HUES6 (cell line): Measurements from ENCODE around the gene ZEB2.

Source experiments
- H3K27ac ChIP-seq: 2 replicates; pipeline ENCODE4 v1.7.0; 2013; ENCODE audit warnings: low read depth, mild to moderate bottlenecking, low read length, inconsistent platforms
- H3K27me3 ChIP-seq: 2 replicates; pipeline ENCODE4 v1.6.1; 2013; ENCODE audit warnings: low read length; ENCODE audit not compliant: control insufficient read depth, insufficient read depth
- H3K36me3 ChIP-seq: 2 replicates; pipeline ENCODE4 v1.6.1; 2013; ENCODE audit warnings: low read length; ENCODE audit not compliant: control insufficient read depth, insufficient read depth
- H3K4me1 ChIP-seq: 2 replicates; pipeline ENCODE4 v1.6.1; 2013; ENCODE audit warnings: low read length; ENCODE audit not compliant: control insufficient read depth, insufficient read depth
- H3K4me3 ChIP-seq: 2 replicates; pipeline ENCODE4 v1.5.1; 2013; ENCODE audit warnings: low read depth, low read length
- H3K9ac ChIP-seq: one replicate; pipeline ENCODE4 v1.6.1; 2013; ENCODE audit warnings: mild to moderate bottlenecking, low read length
- H3K9me3 ChIP-seq: 2 replicates; pipeline ENCODE4 v1.6.1; 2013; ENCODE audit warnings: low read depth, low read length; ENCODE audit not compliant: control insufficient read depth, insufficient read depth

ZEB2 gene

GRCh38 chr2:144548532-144549191 lies 28.7 kb upstream of the ZEB2 start:
- no peaks in the 10 kb centered on the region for H3K27me3 ChIP-seq
- no peak overlapping the region for H3K9ac ChIP-seq
- H3K36me3 ChIP-seq, result no peaks in the 10 kb centered on the region
- no peak overlapping the region for H3K4me3 ChIP-seq
- peaks cover 8% of the 10 kb centered on the region for H3K4me1 ChIP-seq
- H3K27ac ChIP-seq, result no peak overlapping the region
- no peaks in the 10 kb centered on the region for H3K9me3 ChIP-seq

- Histone ChIP-seq H3K4me3 (no peak overlapping the region), H3K4me1 (0 out of 2 replicates have a peak, but pooled peaks cover 2% of the 10 kb centered on the region), H3K27ac (no peak overlapping the region), H3K9me3 (no peaks in the 10 kb centered on the region), H3K9ac (no peak overlapping the region), H3K36me3 (no peaks in the 10 kb centered on the region), H3K27me3 (no peaks in the 10 kb centered on the region)
Measured at GRCh38 chr2:144548088-144548487, 28.2 kb upstream of the ZEB2 start.

GRCh38 chr2:144547494-144547893 lies 27.6 kb upstream of the ZEB2 start:
- H3K4me1 ChIP-seq, result no peaks in the 10 kb centered on the region
- H3K36me3 ChIP-seq, result no peaks in the 10 kb centered on the region
- H3K27me3 ChIP-seq, result no peaks in the 10 kb centered on the region
- H3K4me3 ChIP-seq, result no peak overlapping the region
- no peak overlapping the region for H3K9ac ChIP-seq
- H3K9me3 ChIP-seq, result no peaks in the 10 kb centered on the region
- no peak overlapping the region for H3K27ac ChIP-seq

- Histone ChIP-seq H3K36me3 (no peaks in the 10 kb centered on the region), H3K4me1 (no peaks in the 10 kb centered on the region), H3K27ac (no peak overlapping the region), H3K9me3 (no peaks in the 10 kb centered on the region), H3K27me3 (no peaks in the 10 kb centered on the region), H3K9ac (no peak overlapping the region), H3K4me3 (no peak overlapping the region)
Measured at GRCh38 chr2:144546933-144547332, 27.0 kb upstream of the ZEB2 start.

GRCh38 chr2:144545787-144546186 lies 25.9 kb upstream of the ZEB2 start:
- H3K9me3 ChIP-seq, result no peaks in the 10 kb centered on the region
- no peak overlapping the region for H3K9ac ChIP-seq

GRCh38 chr2:144544053-144544452 lies 24.1 kb upstream of the ZEB2 start:
- H3K36me3 ChIP-seq, result no peaks in the 10 kb centered on the region
- H3K9ac ChIP-seq, result no peak overlapping the region
- no peaks in the 10 kb centered on the region for H3K4me1 ChIP-seq
- H3K9me3 ChIP-seq, result no peaks in the 10 kb centered on the region
- no peak overlapping the region for H3K27ac ChIP-seq
- H3K4me3 ChIP-seq, result no peak overlapping the region
- H3K27me3 ChIP-seq, result no peaks in the 10 kb centered on the region

More at GRCh38 chr2:144545787-144546186, 25.9 kb upstream of the ZEB2 start:
- Histone ChIP-seq H3K4me1 (no peaks in the 10 kb centered on the region), H3K4me3 (no peak overlapping the region), H3K27me3 (no peaks in the 10 kb centered on the region), H3K36me3 (no peaks in the 10 kb centered on the region), H3K27ac (no peak overlapping the region)

GRCh38 chr2:144541396-144541795 lies 21.5 kb upstream of the ZEB2 start:
- Histone ChIP-seq H3K4me3 (no peak overlapping the region), H3K4me1 (no peaks in the 10 kb centered on the region), H3K9me3 (no peaks in the 10 kb centered on the region), H3K9ac (no peak overlapping the region), H3K36me3 (no peaks in the 10 kb centered on the region), H3K27ac (no peak overlapping the region), H3K27me3 (no peaks in the 10 kb centered on the region)

- Histone ChIP-seq H3K9ac (no peak overlapping the region), H3K4me3 (no peak overlapping the region)
Measured at GRCh38 chr2:144539289-144539782, 19.4 kb upstream of the ZEB2 start.

GRCh38 chr2:144535300-144535699 lies 15.4 kb upstream of the ZEB2 start:
- Histone ChIP-seq H3K36me3 (no peaks in the 10 kb centered on the region), H3K9ac (no peak overlapping the region), H3K27me3 (no peaks in the 10 kb centered on the region)

More at GRCh38 chr2:144539289-144539782, 19.4 kb upstream of the ZEB2 start:
- Histone ChIP-seq H3K4me1 (no peaks in the 10 kb centered on the region), H3K27me3 (no peaks in the 10 kb centered on the region), H3K36me3 (no peaks in the 10 kb centered on the region), H3K9me3 (no peaks in the 10 kb centered on the region), H3K27ac (no peak overlapping the region)

GRCh38 chr2:144533221-144533620 lies 13.3 kb upstream of the ZEB2 start:
- H3K4me3 ChIP-seq, result no peak overlapping the region
- no peaks in the 10 kb centered on the region for H3K36me3 ChIP-seq
- H3K9ac ChIP-seq, result no peak overlapping the region
- peaks cover 9% of the 10 kb centered on the region; the same call in 1 of the 2 replicates for H3K9me3 ChIP-seq
- no peak overlapping the region for H3K27ac ChIP-seq
- H3K4me1 ChIP-seq, result no peaks in the 10 kb centered on the region
- H3K27me3 ChIP-seq, result no peaks in the 10 kb centered on the region

More at GRCh38 chr2:144535300-144535699, 15.4 kb upstream of the ZEB2 start:
- Histone ChIP-seq H3K4me3 (no peak overlapping the region), H3K27ac (no peak overlapping the region), H3K9me3 (peaks cover 9% of the 10 kb centered on the region; the same call in 1 of the 2 replicates), H3K4me1 (no peaks in the 10 kb centered on the region)

GRCh38 chr2:144530596-144530995 lies 10.7 kb upstream of the ZEB2 start:
- H3K4me1 ChIP-seq, result 0 out of 2 replicates have a peak, but pooled peaks cover under 1% of the 10 kb centered on the region
- H3K4me3 ChIP-seq, result no peak overlapping the region
- no peak overlapping the region for H3K27ac ChIP-seq

More at GRCh38 chr2:144530596-144530995, 10.7 kb upstream of the ZEB2 start:
- no peak overlapping the region for H3K9ac ChIP-seq
- no peaks in the 10 kb centered on the region for H3K27me3 ChIP-seq
- H3K36me3 ChIP-seq, result no peaks in the 10 kb centered on the region
- peaks cover 9% of the 10 kb centered on the region; the same call in 1 of the 2 replicates for H3K9me3 ChIP-seq
